T-helper 1 cell treated with Interleukin-12 subunit alpha and Interleukin-12 subunit beta and Interleukin-4 antibody, amounts not matched to agents 30 μg/mL and 1 μg/mL, for 36 hours (primary cell): ENCODE data around the gene TCHH.
"Not testable (repeated sequence)": the region's sequence is repeated elsewhere in the genome, so short reads cannot be mapped to it uniquely, and the experiment has no call there.

Experiments used
- H3K27ac Mint-ChIP-seq: one replicate; pipeline ENCODE4 v1.8.0; 2021; ENCODE audit warnings: mild to moderate bottlenecking, mixed read lengths
- H3K27me3 Mint-ChIP-seq: one replicate; pipeline ENCODE4 v1.8.0; 2021; ENCODE audit warnings: low read depth, mixed read lengths
- H3K36me3 Mint-ChIP-seq: one replicate; pipeline ENCODE4 v1.8.0; 2021; ENCODE audit warnings: low read depth, mixed read lengths
- H3K4me1 Mint-ChIP-seq: one replicate; pipeline ENCODE4 v1.8.0; 2021; ENCODE audit warnings: low read depth, mixed read lengths
- H3K4me3 Mint-ChIP-seq: one replicate; pipeline ENCODE4 v1.8.0; 2021; ENCODE audit warnings: mild to moderate bottlenecking, moderate library complexity, mixed read lengths
- H3K9me3 Mint-ChIP-seq: one replicate; pipeline ENCODE4 v1.8.0; 2021; ENCODE audit warnings: mixed read lengths

TCHH gene

GRCh38 chr1:152107984-152108881 is 7.0 kb downstream of the TCHH start:
- no peak overlapping the region for H3K27ac Mint-ChIP-seq
- H3K4me1 Mint-ChIP-seq, result peaks cover 10% of the 10 kb centered on the region
- peaks cover 6% of the 10 kb centered on the region for H3K36me3 Mint-ChIP-seq
- peaks cover 5% of the 10 kb centered on the region for H3K9me3 Mint-ChIP-seq
- H3K4me3 Mint-ChIP-seq, result peak overlapping the region; percentile 15
- H3K27me3 Mint-ChIP-seq, result peaks cover 31% of the 10 kb centered on the region

- peak overlapping the region; percentile 40 for H3K4me3 Mint-ChIP-seq
Observed at GRCh38 chr1:152107031-152107983, 7.9 kb downstream of the TCHH start.

GRCh38 chr1:152104854-152105253 is 10.4 kb downstream of the TCHH start:
- H3K36me3 Mint-ChIP-seq, result peaks cover 6% of the 10 kb centered on the region
- peaks cover 10% of the 10 kb centered on the region for H3K4me1 Mint-ChIP-seq
- H3K27me3 Mint-ChIP-seq, result peaks cover 62% of the 10 kb centered on the region
- no peak overlapping the region for H3K27ac Mint-ChIP-seq
- H3K4me3 Mint-ChIP-seq, result no peak overlapping the region
- peaks cover 5% of the 10 kb centered on the region for H3K9me3 Mint-ChIP-seq

More at GRCh38 chr1:152107031-152107983, 7.9 kb downstream of the TCHH start:
- peaks cover 5% of the 10 kb centered on the region for H3K9me3 Mint-ChIP-seq
- peak overlapping the region; percentile 69 for H3K27ac Mint-ChIP-seq
- peaks cover 6% of the 10 kb centered on the region for H3K36me3 Mint-ChIP-seq
- peaks cover 39% of the 10 kb centered on the region for H3K27me3 Mint-ChIP-seq
- H3K4me1 Mint-ChIP-seq, result peaks cover 10% of the 10 kb centered on the region

GRCh38 chr1:152096931-152097330 is 18.3 kb downstream of the TCHH start:
- Mint-ChIP-seq H3K4me1 (no peaks in the 10 kb centered on the region), H3K9me3 (no peaks in the 10 kb centered on the region), H3K27ac (no peak overlapping the region), H3K4me3 (no peak overlapping the region), H3K36me3 (no peaks in the 10 kb centered on the region), H3K27me3 (peaks cover 58% of the 10 kb centered on the region)

GRCh38 chr1:152089014-152089674 is 26.1 kb downstream of the TCHH start, which contains the start of gene TCHHL1:
TSS of gene TCHHL1 (minus strand) at chr1:152089064. CDS start at chr1:152088143, 921 bp downstream.
- Mint-ChIP-seq H3K27me3 (peaks cover 36% of the 10 kb centered on the region), H3K27ac (no peak within 1 kb of the TSS), H3K36me3 (no peaks in the 10 kb centered on the region), H3K4me3 (no peak within 1 kb of the TSS), H3K9me3 (no peaks in the 10 kb centered on the region), H3K4me1 (no peaks in the 10 kb centered on the region)

- Mint-ChIP-seq H3K4me1 (no peaks in the 10 kb centered on the region), H3K27ac (no peak overlapping the region), H3K4me3 (no peak overlapping the region), H3K27me3 (peaks cover 26% of the 10 kb centered on the region), H3K9me3 (no peaks in the 10 kb centered on the region), H3K36me3 (no peaks in the 10 kb centered on the region)
Observed at GRCh38 chr1:152086760-152087159, 28.5 kb downstream of the TCHH start.

- Mint-ChIP-seq H3K9me3 (no peaks in the 10 kb centered on the region), H3K4me3 (no peak overlapping the region), H3K27me3 (peaks cover 15% of the 10 kb centered on the region), H3K36me3 (no peaks in the 10 kb centered on the region), H3K4me1 (no peaks in the 10 kb centered on the region), H3K27ac (no peak overlapping the region)
Observed at GRCh38 chr1:152084853-152085252, 30.4 kb downstream of the TCHH start.

GRCh38 chr1:152081026-152081425 is 34.2 kb downstream of the TCHH start:
- not testable (repeated sequence) for H3K27ac Mint-ChIP-seq, H3K4me3 Mint-ChIP-seq, H3K36me3 Mint-ChIP-seq, H3K4me1 Mint-ChIP-seq, H3K9me3 Mint-ChIP-seq
- peaks cover 14% of the 10 kb centered on the region for H3K27me3 Mint-ChIP-seq

GRCh38 chr1:152080494-152080893 is 34.8 kb downstream of the TCHH start:
- not testable (repeated sequence) for H3K9me3 Mint-ChIP-seq, H3K4me3 Mint-ChIP-seq, H3K4me1 Mint-ChIP-seq, H3K36me3 Mint-ChIP-seq, H3K27ac Mint-ChIP-seq
- peaks cover 19% of the 10 kb centered on the region for H3K27me3 Mint-ChIP-seq

GRCh38 chr1:152078831-152079441 is 36.3 kb downstream of the TCHH start:
- Mint-ChIP-seq H3K27me3 (peaks cover 30% of the 10 kb centered on the region), H3K9me3 (no peaks in the 10 kb centered on the region), H3K36me3 (no peaks in the 10 kb centered on the region), H3K4me3 (no peak overlapping the region), H3K27ac (no peak overlapping the region), H3K4me1 (no peaks in the 10 kb centered on the region)

GRCh38 chr1:152072311-152072710 is 42.9 kb downstream of the TCHH start:
- no peak overlapping the region for H3K27ac Mint-ChIP-seq
- H3K4me1 Mint-ChIP-seq, result no peaks in the 10 kb centered on the region
- peaks cover 52% of the 10 kb centered on the region for H3K27me3 Mint-ChIP-seq
- no peak overlapping the region for H3K4me3 Mint-ChIP-seq
- H3K36me3 Mint-ChIP-seq, result no peaks in the 10 kb centered on the region
- no peaks in the 10 kb centered on the region for H3K9me3 Mint-ChIP-seq

GRCh38 chr1:152071123-152071522 is 44.1 kb downstream of the TCHH start:
- H3K4me3 Mint-ChIP-seq, result no peak overlapping the region
- no peaks in the 10 kb centered on the region for H3K36me3 Mint-ChIP-seq
- peaks cover 52% of the 10 kb centered on the region for H3K27me3 Mint-ChIP-seq
- H3K4me1 Mint-ChIP-seq, result no peaks in the 10 kb centered on the region
- H3K9me3 Mint-ChIP-seq, result no peaks in the 10 kb centered on the region
- no peak overlapping the region for H3K27ac Mint-ChIP-seq

- no peak overlapping the region for H3K4me3 Mint-ChIP-seq
- no peaks in the 10 kb centered on the region for H3K9me3 Mint-ChIP-seq
- H3K27ac Mint-ChIP-seq, result no peak overlapping the region
- H3K27me3 Mint-ChIP-seq, result peaks cover 39% of the 10 kb centered on the region
- no peaks in the 10 kb centered on the region for H3K36me3 Mint-ChIP-seq
- H3K4me1 Mint-ChIP-seq, result no peaks in the 10 kb centered on the region
Observed at GRCh38 chr1:152067929-152068328, 47.3 kb downstream of the TCHH start.

GRCh38 chr1:152067150-152067549 is 48.1 kb downstream of the TCHH start:
- Mint-ChIP-seq H3K9me3 (no peaks in the 10 kb centered on the region), H3K27me3 (peaks cover 38% of the 10 kb centered on the region)

More at GRCh38 chr1:152067150-152067549, 48.1 kb downstream of the TCHH start:
- no peak overlapping the region for H3K27ac Mint-ChIP-seq
- H3K4me3 Mint-ChIP-seq, result no peak overlapping the region
- no peaks in the 10 kb centered on the region for H3K4me1 Mint-ChIP-seq
- H3K36me3 Mint-ChIP-seq, result no peaks in the 10 kb centered on the region
